SK-N-SH (cell line): ENCODE measurements around the gene MLLT6. TPM values are rescaled to one million over a fixed set of nuclear protein-coding genes. Genes with fewer than 3 reads are reported as not detected.

Experiments used
- CHD2 ChIP-seq: fragments of 150-350 bp; IDR thresholded peaks from 2 replicates; pipeline ENCODE4 v1.6.1; 2018; ENCODE audit warnings: low read length; ENCODE audit not compliant: partially characterized antibody
- CTCF ChIP-seq: fragments of 200-600 bp; sonication (generic); IDR thresholded peaks from 2 replicates; pipeline ENCODE4 v1.6.1; 2017; ENCODE audit warnings: antibody characterized with exemption, mild to moderate bottlenecking, moderate library complexity
- ELF1 ChIP-seq: IDR thresholded peaks from 2 replicates; pipeline ENCODE4 v1.4.0; 2012
- EP300 ChIP-seq, 2 experiments: IDR thresholded peaks; 2 replicates each; pipeline versions ENCODE4 v1.4.0 to v1.6.1; 2012; ENCODE audit warnings: borderline replicate concordance in 1 of 2, low read depth in 1 of 2, low read length in 1 of 2
- FOSL2 ChIP-seq: IDR thresholded peaks from 2 replicates; pipeline ENCODE4 v1.4.0; 2012; ENCODE audit warnings: low read depth, mild to moderate bottlenecking, moderate library complexity, borderline replicate concordance
- FOXM1 ChIP-seq: IDR thresholded peaks from 2 replicates; pipeline ENCODE4 v1.4.0; 2012; ENCODE audit warnings: low read depth, mild to moderate bottlenecking
- JUND ChIP-seq: IDR thresholded peaks from 2 replicates; pipeline ENCODE4 v1.4.0; 2012
- MXI1 ChIP-seq: IDR thresholded peaks from 2 replicates; pipeline ENCODE4 v1.6.1; 2012; ENCODE audit warnings: mild to moderate bottlenecking, low read depth, low read length, improper control_type of control experiment
- RAD21 ChIP-seq: IDR thresholded peaks from 2 replicates; pipeline ENCODE4 v1.6.1; 2012; ENCODE audit warnings: mild to moderate bottlenecking, low read length
- RCOR1 ChIP-seq: fragments of 150-350 bp; IDR thresholded peaks from 2 replicates; pipeline ENCODE4 v1.6.1; 2017; ENCODE audit warnings: antibody characterized with exemption, low read length
- RFX5 ChIP-seq: IDR thresholded peaks from 2 replicates; pipeline ENCODE4 v1.6.1; 2012; ENCODE audit warnings: mild to moderate bottlenecking, improper control_type of control experiment, low read length
- SIN3A ChIP-seq: IDR thresholded peaks from 2 replicates; pipeline ENCODE4 v1.6.1; 2012; ENCODE audit warnings: low read depth, mild to moderate bottlenecking, low read length, moderate library complexity, borderline replicate concordance
- TCF12 ChIP-seq: IDR thresholded peaks from 2 replicates; pipeline ENCODE4 v1.4.0; 2012
- TEAD4 ChIP-seq: IDR thresholded peaks from 2 replicates; pipeline ENCODE4 v1.4.0; 2012; ENCODE audit warnings: mild to moderate bottlenecking, borderline replicate concordance; ENCODE audit not compliant: insufficient read depth
- ZBTB33 ChIP-seq: IDR thresholded peaks from 2 replicates; pipeline ENCODE4 v1.4.0; 2012; ENCODE audit warnings: low read depth, borderline replicate concordance
- polyA plus RNA-seq, 3 experiments: library from polyadenylated mRNA; depleted of rRNA; stranded (reverse); fragments of >200 nt; gene quantifications; 2 replicates each; pipeline ENCODE4 v1.2.3, GENCODE V29; 2012
- TF ChIP-seq, protein P1 (sequence below): IDR thresholded peaks from 2 replicates; pipeline ENCODE4 v1.6.1; 2012; ENCODE audit warnings: mild to moderate bottlenecking, low read depth, low read length, moderate library complexity
- TF ChIP-seq, protein P2 (sequence below): fragments of 150-350 bp; IDR thresholded peaks from 2 replicates; pipeline ENCODE4 v1.6.1; 2017; ENCODE audit warnings: antibody characterized with exemption, low read length, low read depth, borderline replicate concordance

The MLLT6 gene
- polyA plus RNA-seq, 1 of the 3 experiments (the other 2 are of a cell fraction), result 41.5 TPM

DNA sequence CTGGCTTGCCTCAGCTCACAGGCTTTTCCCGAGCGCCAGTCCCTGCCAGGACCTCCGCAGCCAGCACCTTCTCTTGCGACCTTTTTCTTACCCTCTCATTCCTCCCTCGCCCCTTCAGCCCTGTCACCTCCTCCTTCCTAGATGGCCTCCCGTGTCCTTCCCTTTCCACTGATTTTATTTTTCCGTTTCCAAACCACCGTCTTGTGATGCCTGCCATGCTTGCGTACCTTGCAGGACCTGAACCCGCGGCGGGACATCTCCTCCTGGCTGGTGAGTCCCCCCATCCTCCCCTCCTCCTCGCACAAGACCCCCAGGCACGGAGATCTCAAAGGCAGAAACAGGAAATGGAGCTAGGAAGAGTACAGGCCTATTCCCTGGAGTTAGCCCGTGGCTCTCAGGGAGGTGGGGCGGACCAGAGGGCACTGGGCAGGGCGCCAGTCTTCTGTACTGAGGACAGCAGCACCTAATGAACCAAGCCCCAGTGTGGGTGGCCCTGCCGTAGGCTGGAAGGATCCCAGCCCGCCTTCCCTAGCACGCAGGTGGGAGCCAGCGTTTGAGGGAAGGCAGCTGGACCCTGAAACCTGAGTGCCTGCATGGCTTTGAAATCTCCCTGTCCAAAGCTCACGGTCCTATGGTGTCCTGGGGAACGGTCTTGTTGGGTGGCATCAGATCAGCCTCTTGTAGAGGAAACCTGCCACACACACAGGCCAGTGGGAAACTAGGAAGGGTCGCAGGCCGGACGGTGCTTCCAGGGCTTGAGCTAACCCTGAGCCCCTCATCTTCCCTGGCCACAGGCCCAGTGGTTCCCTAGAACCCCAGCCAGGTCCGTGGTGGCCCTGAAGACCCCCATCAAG lies 25.7 kb downstream of the MLLT6 start (continued):
- TF ChIP-seq, protein P1, sequence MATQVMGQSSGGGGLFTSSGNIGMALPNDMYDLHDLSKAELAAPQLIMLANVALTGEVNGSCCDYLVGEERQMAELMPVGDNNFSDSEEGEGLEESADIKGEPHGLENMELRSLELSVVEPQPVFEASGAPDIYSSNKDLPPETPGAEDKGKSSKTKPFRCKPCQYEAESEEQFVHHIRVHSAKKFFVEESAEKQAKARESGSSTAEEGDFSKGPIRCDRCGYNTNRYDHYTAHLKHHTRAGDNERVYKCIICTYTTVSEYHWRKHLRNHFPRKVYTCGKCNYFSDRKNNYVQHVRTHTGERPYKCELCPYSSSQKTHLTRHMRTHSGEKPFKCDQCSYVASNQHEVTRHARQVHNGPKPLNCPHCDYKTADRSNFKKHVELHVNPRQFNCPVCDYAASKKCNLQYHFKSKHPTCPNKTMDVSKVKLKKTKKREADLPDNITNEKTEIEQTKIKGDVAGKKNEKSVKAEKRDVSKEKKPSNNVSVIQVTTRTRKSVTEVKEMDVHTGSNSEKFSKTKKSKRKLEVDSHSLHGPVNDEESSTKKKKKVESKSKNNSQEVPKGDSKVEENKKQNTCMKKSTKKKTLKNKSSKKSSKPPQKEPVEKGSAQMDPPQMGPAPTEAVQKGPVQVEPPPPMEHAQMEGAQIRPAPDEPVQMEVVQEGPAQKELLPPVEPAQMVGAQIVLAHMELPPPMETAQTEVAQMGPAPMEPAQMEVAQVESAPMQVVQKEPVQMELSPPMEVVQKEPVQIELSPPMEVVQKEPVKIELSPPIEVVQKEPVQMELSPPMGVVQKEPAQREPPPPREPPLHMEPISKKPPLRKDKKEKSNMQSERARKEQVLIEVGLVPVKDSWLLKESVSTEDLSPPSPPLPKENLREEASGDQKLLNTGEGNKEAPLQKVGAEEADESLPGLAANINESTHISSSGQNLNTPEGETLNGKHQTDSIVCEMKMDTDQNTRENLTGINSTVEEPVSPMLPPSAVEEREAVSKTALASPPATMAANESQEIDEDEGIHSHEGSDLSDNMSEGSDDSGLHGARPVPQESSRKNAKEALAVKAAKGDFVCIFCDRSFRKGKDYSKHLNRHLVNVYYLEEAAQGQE, result no peak
- TF ChIP-seq TCF12 (no peak), ELF1 (no peak), RAD21 (no peak), ZBTB33 (no peak), RCOR1 (no peak), JUND (no peak), CTCF (no peak), TEAD4 (no peak), MXI1 (peak; percentile 72), SIN3A (no peak), EP300 (IDR thresholded peaks at IDR 0.05; ENCODE audit: borderline replicate concordance in 1 of 2, low read depth in 1 of 2, low read length in 1 of 2) (peak in 1 of 2 experiments; percentile 33; a peak in 1 of 4 replicates), FOXM1 (no peak), CHD2 (no peak), FOSL2 (no peak), RFX5 (no peak)
- TF ChIP-seq, protein P2, sequence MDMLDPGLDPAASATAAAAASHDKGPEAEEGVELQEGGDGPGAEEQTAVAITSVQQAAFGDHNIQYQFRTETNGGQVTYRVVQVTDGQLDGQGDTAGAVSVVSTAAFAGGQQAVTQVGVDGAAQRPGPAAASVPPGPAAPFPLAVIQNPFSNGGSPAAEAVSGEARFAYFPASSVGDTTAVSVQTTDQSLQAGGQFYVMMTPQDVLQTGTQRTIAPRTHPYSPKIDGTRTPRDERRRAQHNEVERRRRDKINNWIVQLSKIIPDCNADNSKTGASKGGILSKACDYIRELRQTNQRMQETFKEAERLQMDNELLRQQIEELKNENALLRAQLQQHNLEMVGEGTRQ, result no peak
